ENCODE measurements around the gene SCIN.
"Not testable (repeated sequence)": the region's sequence is repeated elsewhere in the genome, so short reads cannot be mapped to it uniquely, and the experiment has no call there.

The SCIN gene

GRCh38 chr7:12570534-12571461 is at the start of gene SCIN:
SCIN (plus strand) TSS chr7:12570720; CDS start chr7:12570787, 67 bp downstream.
- DNase-seq: no peak

GRCh38 chr7:12524794-12525386 is 45.6 kb upstream of the SCIN start:
- DNase-seq: no peak

- DNase-seq: not testable (repeated sequence)
Measured at GRCh38 chr7:12526693-12527092, 43.8 kb upstream of the SCIN start.

GRCh38 chr7:12527670-12528069 is 42.9 kb upstream of the SCIN start:
- DNase-seq: not testable (repeated sequence)

GRCh38 chr7:12529971-12530710 is 40.4 kb upstream of the SCIN start:
- DNase-seq: no peak

- no peak for DNase-seq
Measured at GRCh38 chr7:12531784-12532183, 38.7 kb upstream of the SCIN start.

- DNase-seq: no peak
Measured at GRCh38 chr7:12534046-12534445, 36.5 kb upstream of the SCIN start.

- DNase-seq: no peak
Measured at GRCh38 chr7:12539681-12540080, 30.8 kb upstream of the SCIN start.

- DNase-seq: no peak
Measured at GRCh38 chr7:12540850-12541249, 29.7 kb upstream of the SCIN start.

GRCh38 chr7:12543586-12543985 is 26.9 kb upstream of the SCIN start:
- no peak for DNase-seq

GRCh38 chr7:12549106-12549505 is 21.4 kb upstream of the SCIN start:
- DNase-seq: no peak

GRCh38 chr7:12550956-12551355 is 19.6 kb upstream of the SCIN start:
- no peak for DNase-seq

GRCh38 chr7:12552876-12553275 is 17.6 kb upstream of the SCIN start:
- no peak for DNase-seq

GRCh38 chr7:12553416-12553815 is 17.1 kb upstream of the SCIN start:
- DNase-seq: no peak

GRCh38 chr7:12554351-12554750 is 16.2 kb upstream of the SCIN start:
- DNase-seq: no peak

GRCh38 chr7:12554872-12555271 is 15.6 kb upstream of the SCIN start:
- no peak for DNase-seq

- not testable (repeated sequence) for DNase-seq
Measured at GRCh38 chr7:12555695-12556094, 14.8 kb upstream of the SCIN start.

- DNase-seq: not testable (repeated sequence)
Measured at GRCh38 chr7:12556139-12556792, 14.3 kb upstream of the SCIN start.

- no peak for DNase-seq
Measured at GRCh38 chr7:12557282-12557681, 13.2 kb upstream of the SCIN start.

GRCh38 chr7:12564996-12565764 is 5.3 kb upstream of the SCIN start:
- no peak for DNase-seq

GRCh38 chr7:12565873-12566272 is 4.6 kb upstream of the SCIN start:
- no peak for DNase-seq

GRCh38 chr7:12567015-12567414 is 3.5 kb upstream of the SCIN start:
- no peak for DNase-seq

All from activated T-cell treated with anti-CD3 and anti-CD28 coated beads for 4 hours (primary cell).